Suppressor macrophage treated with lipopolysaccharide for 1 hour (primary cell): ENCODE measurements around the gene ZNF57.
"Not testable (repeated sequence)": the region's sequence is repeated elsewhere in the genome, so short reads cannot be mapped to it uniquely, and the experiment has no call there.

Source experiments
- DNase-seq, 3 donors: peaks; one replicate each; pipeline ENCODE4 v3.0.0-alpha.2; 2020 to 2022

The ZNF57 gene

GRCh38 chr19:2900296-2901252 is at the start of gene ZNF57:
TSS of gene ZNF57 (plus strand) at chr19:2900928. CDS start at chr19:2901046, 118 bp downstream.
- DNase-seq: peak; percentile 100

- no peak for DNase-seq
Measured at GRCh38 chr19:2852598-2852997, 48.1 kb upstream of the ZNF57 start.

GRCh38 chr19:2853015-2853606 is 47.6 kb upstream of the ZNF57 start:
- DNase-seq: no peak

GRCh38 chr19:2854849-2855248 is 45.9 kb upstream of the ZNF57 start:
- no peak for DNase-seq

- DNase-seq: no peak
Measured at GRCh38 chr19:2856457-2857050, 44.2 kb upstream of the ZNF57 start.

GRCh38 chr19:2858864-2859263 is 41.9 kb upstream of the ZNF57 start:
- no peak for DNase-seq

GRCh38 chr19:2863816-2864215 is 36.9 kb upstream of the ZNF57 start:
- DNase-seq: no peak

GRCh38 chr19:2865334-2866100 is 35.2 kb upstream of the ZNF57 start:
- no peak for DNase-seq

- no peak for DNase-seq
Measured at GRCh38 chr19:2866495-2867024, 34.2 kb upstream of the ZNF57 start.

GRCh38 chr19:2867025-2867991 is 33.4 kb upstream of the ZNF57 start, which contains the start of gene ZNF556:
TSS of gene ZNF556 (plus strand) at chr19:2867335. CDS start at chr19:2867422, 87 bp downstream.
- DNase-seq: peak in 1 of 3 donors; percentile 2

GRCh38 chr19:2869618-2870017 is 31.1 kb upstream of the ZNF57 start:
- DNase-seq: peak; percentile 14 to 24 (median 18)

GRCh38 chr19:2872175-2872574 is 28.6 kb upstream of the ZNF57 start:
- peak in 2 of 3 donors; percentile 14 to 42 for DNase-seq

- no peak for DNase-seq
Measured at GRCh38 chr19:2877398-2878331, 23.1 kb upstream of the ZNF57 start.

- DNase-seq: no peak
Measured at GRCh38 chr19:2883686-2884439, 16.9 kb upstream of the ZNF57 start.

- no peak for DNase-seq
Measured at GRCh38 chr19:2885736-2886135, 15.0 kb upstream of the ZNF57 start.

- DNase-seq: peak; percentile 54 to 74 (median 68)
Measured at GRCh38 chr19:2887391-2887914, 13.3 kb upstream of the ZNF57 start.

GRCh38 chr19:2888731-2889224 is 11.9 kb upstream of the ZNF57 start:
- DNase-seq: peak in 1 of 3 donors; percentile 22

- not testable (repeated sequence) for DNase-seq
Measured at GRCh38 chr19:2890531-2890930, 10.2 kb upstream of the ZNF57 start.

GRCh38 chr19:2896694-2897093 is 4.0 kb upstream of the ZNF57 start:
- DNase-seq: no peak
